PC-9 (cell line): ENCODE data around the gene DMRT1. TPM values are rescaled to one million over a fixed set of nuclear protein-coding genes. Genes with fewer than 3 reads are reported as not detected.

Experiments used
- BruUV-seq: library from RNA; stranded (reverse); fragments of 400-500 nt; replicated peaks from 2 replicates; lab custom pipeline; 2021; lab: Mats Ljungman, UMichigan
- CTCF ChIA-PET: fragments of 300-600 bp; sonication (Branson Sonifier 250); formaldehyde crosslinking; loops from one replicate; lab custom pipeline; 2022; ENCODE audit warnings: antibody characterized with exemption; lab: Charles Lee
- POLR2A ChIA-PET: fragments of 300-600 bp; sonication (Branson Sonifier 250); formaldehyde crosslinking; loops from one replicate; lab custom pipeline; 2022; ENCODE audit warnings: antibody characterized with exemption; ENCODE audit not compliant: unreplicated experiment; lab: Charles Lee
- DNase-seq, 2 experiments: peaks; one replicate each; pipeline versions ENCODE4 v3.0.0 to v3.0.0-alpha.2; 2015 to 2022; ENCODE audit warnings: mixed read lengths in 1 of 2
- H2AFZ ChIP-seq: fragments of 200-600 bp; sonication (generic); 2 replicates; pipeline ENCODE4 v1.8.1; 2017; ENCODE audit warnings: antibody characterized with exemption
- H3F3A ChIP-seq: fragments of 200-600 bp; sonication (generic); 2 replicates; pipeline ENCODE4 v1.8.1; 2017; ENCODE audit warnings: antibody characterized with exemption, mild to moderate bottlenecking, low read depth; ENCODE audit not compliant: insufficient read depth
- H3K27ac ChIP-seq: fragments of 200-600 bp; sonication (generic); 2 replicates; pipeline ENCODE4 v1.6.1; 2016; ENCODE audit warnings: mixed run types
- H3K27me3 ChIP-seq: fragments of 200-600 bp; sonication (generic); 2 replicates; pipeline ENCODE4 v1.6.1; 2016; ENCODE audit warnings: low read depth, mixed run types; ENCODE audit not compliant: insufficient read depth
- H3K36me3 ChIP-seq: fragments of 200-600 bp; sonication (generic); 2 replicates; pipeline ENCODE4 v1.6.1; 2016; ENCODE audit warnings: low read depth, mixed run types
- H3K4me1 ChIP-seq: fragments of 200-600 bp; sonication (generic); replicated peaks from 2 replicates; pipeline ENCODE4 v1.6.1; 2016; ENCODE audit warnings: mixed run types; ENCODE audit not compliant: insufficient read depth
- H3K4me2 ChIP-seq: fragments of 200-600 bp; sonication (generic); 2 replicates; pipeline ENCODE4 v1.6.1; 2017; ENCODE audit warnings: mixed run types
- H3K4me3 ChIP-seq: fragments of 200-600 bp; sonication (generic); 2 replicates; pipeline ENCODE4 v1.6.1; 2016; ENCODE audit warnings: mixed run types
- H3K79me2 ChIP-seq: fragments of 200-600 bp; sonication (generic); 2 replicates; pipeline ENCODE4 v1.6.1; 2017; ENCODE audit warnings: low read depth, mixed run types
- H3K9me2 ChIP-seq: fragments of 200-600 bp; sonication (generic); 2 replicates; pipeline ENCODE4 v1.8.1; 2017; ENCODE audit warnings: mild to moderate bottlenecking; ENCODE audit not compliant: insufficient read depth
- H3K9me3 ChIP-seq: fragments of 200-600 bp; sonication (generic); 2 replicates; pipeline ENCODE4 v1.8.1; 2016; ENCODE audit warnings: low read depth; ENCODE audit not compliant: insufficient read depth
- H4K20me1 ChIP-seq: fragments of 200-600 bp; sonication (generic); 2 replicates; pipeline ENCODE4 v1.8.1; 2017; ENCODE audit not compliant: insufficient read depth
- EZH2 ChIP-seq: fragments of 200-600 bp; sonication (generic); IDR thresholded peaks from 2 replicates; pipeline ENCODE4 v1.8.0; 2017; ENCODE audit warnings: antibody characterized with exemption, low read depth
- intact Hi-C: fragments of 100-400 bp; cut with micrococcal nuclease; formaldehyde crosslinking; loops from one replicate; pipeline ENCODE4 v1.10.0; 2022; ENCODE audit not compliant: unreplicated experiment
- total RNA-seq: library from RNA; stranded (reverse); gene quantifications from 2 replicates; pipeline ENCODE4 v1.2.3, GENCODE V29; 2021
- TF ChIP-seq, protein P1 (sequence below): fragments of 200-600 bp; sonication (generic); conservative IDR thresholded peaks from 2 replicates; pipeline ENCODE4 v1.6.1; 2017; ENCODE audit warnings: mixed run types, antibody characterized with exemption, mild to moderate bottlenecking, moderate library complexity

DMRT1 gene
- total RNA-seq, 1 experiment from 2014 or later = not detected

DNA sequence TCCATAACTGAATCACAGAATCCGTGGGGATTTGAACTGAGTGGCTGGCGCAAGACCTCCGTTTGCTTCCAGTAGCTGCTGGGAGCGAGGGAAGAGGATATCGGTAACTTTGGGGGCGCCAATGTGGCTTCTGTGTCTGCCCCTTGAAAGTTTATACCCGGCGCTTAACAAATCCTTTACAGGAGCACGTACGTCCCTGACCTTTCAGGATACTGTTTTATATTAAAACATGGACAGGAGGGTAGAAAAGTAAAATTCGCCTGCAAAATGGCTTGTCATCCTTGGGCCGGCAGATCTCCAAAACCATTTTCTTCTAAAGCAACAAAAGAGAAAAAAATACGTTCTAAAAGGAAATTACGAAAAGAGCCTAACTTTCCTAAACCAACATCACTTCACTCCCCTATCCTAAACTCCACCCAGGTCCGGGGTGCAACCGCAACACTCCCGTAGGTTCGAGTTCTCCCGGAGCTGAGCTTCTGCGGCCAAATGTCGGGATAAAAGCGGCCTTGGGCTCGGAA is 134.3 kb downstream of the DMRT1 start:
- no peak for DNase-seq
- Histone ChIP-seq H3K36me3 (no peaks in the 10 kb centered on the region), H3K27me3 (peaks cover 10% of the 10 kb centered on the region; the same call in 1 of the 2 replicates), H3K4me1 (no peaks in the 10 kb centered on the region), H3K9me3 (no peaks in the 10 kb centered on the region), H3K4me2 (no peak overlapping the region), H4K20me1 (no peaks in the 10 kb centered on the region), H3F3A (no peaks in the 10 kb centered on the region), H2AFZ (no peak overlapping the region), H3K9me2 (no peaks in the 10 kb centered on the region), H3K27ac (no peak overlapping the region), H3K79me2 (no peaks in the 10 kb centered on the region), H3K4me3 (no peak overlapping the region)
- TF ChIP-seq, protein P1, sequence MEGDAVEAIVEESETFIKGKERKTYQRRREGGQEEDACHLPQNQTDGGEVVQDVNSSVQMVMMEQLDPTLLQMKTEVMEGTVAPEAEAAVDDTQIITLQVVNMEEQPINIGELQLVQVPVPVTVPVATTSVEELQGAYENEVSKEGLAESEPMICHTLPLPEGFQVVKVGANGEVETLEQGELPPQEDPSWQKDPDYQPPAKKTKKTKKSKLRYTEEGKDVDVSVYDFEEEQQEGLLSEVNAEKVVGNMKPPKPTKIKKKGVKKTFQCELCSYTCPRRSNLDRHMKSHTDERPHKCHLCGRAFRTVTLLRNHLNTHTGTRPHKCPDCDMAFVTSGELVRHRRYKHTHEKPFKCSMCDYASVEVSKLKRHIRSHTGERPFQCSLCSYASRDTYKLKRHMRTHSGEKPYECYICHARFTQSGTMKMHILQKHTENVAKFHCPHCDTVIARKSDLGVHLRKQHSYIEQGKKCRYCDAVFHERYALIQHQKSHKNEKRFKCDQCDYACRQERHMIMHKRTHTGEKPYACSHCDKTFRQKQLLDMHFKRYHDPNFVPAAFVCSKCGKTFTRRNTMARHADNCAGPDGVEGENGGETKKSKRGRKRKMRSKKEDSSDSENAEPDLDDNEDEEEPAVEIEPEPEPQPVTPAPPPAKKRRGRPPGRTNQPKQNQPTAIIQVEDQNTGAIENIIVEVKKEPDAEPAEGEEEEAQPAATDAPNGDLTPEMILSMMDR = no peak
- no peak for TF ChIP-seq EZH2
- intact Hi-C loops = no loop called here
- POLR2A ChIA-PET = no interaction called here
- CTCF ChIA-PET = no interaction called here
- BruUV-seq = no TSS peak

DNA sequence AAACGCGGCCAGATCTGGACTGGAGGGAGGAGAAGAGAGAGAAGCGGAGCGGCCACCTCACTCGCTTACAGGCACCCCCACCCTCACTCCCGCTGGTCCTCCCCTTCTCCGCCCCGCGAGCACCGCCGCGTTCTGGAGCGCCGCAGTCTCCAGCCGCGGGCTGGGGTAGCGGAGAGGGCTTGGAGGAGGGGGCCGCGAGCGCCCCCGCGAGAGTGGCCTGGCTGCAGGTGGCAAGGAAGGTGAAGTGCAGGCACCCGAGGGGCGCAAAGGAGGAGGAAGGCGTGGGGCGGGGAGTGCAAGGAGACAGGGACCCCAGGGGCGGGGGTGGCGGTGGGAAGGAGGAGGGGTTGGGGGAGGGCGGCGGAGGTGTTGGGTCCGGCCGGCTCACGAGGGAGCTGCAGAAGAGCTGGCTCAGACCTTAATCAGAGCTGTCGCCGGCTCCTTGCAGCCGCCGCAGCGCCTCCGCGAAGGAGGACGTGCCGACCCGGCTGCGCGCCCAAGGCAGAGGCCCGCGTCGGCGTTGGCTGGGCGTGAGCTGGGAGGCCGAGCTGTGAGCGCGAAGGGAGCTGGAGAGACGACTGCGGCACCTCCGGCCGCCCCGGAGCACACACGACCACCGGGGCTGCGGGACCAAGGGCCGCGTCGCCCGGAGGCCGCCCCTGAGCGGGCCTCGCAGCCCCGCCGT is 134.9 kb downstream of the DMRT1 start, which contains the start of gene DMRT3:
TSS of gene DMRT3 (plus strand) at position 398 of the 685 bp plus-strand sequence. CDS start 347 bp downstream, outside the sequence.
- H2AFZ ChIP-seq = no peak within 1 kb of the TSS
- no peaks in the 10 kb centered on the region for H3F3A ChIP-seq
- no peak within 1 kb of the TSS for H3K4me3 ChIP-seq
- H4K20me1 ChIP-seq = no peaks in the 10 kb centered on the region
- no peak within 1 kb of the TSS for H3K27ac ChIP-seq
- ChIA-PET CTCF (no interaction called here), POLR2A (no interaction called here)
- no peaks in the 10 kb centered on the region for H3K79me2 ChIP-seq
- peaks cover 16% of the 10 kb centered on the region; the same call in 1 of the 2 replicates for H3K27me3 ChIP-seq
- DNase-seq = no peak
- TF ChIP-seq, protein P1 = no peak
- TF ChIP-seq EZH2 = no peak
- no peaks in the 10 kb centered on the region for H3K9me3 ChIP-seq
- H3K9me2 ChIP-seq = no peaks in the 10 kb centered on the region
- H3K36me3 ChIP-seq = no peaks in the 10 kb centered on the region
- no TSS peak for BruUV-seq
- intact Hi-C loops = no loop called here
- H3K4me1 ChIP-seq = no peaks in the 10 kb centered on the region
- H3K4me2 ChIP-seq = no peak within 1 kb of the TSS

DNA sequence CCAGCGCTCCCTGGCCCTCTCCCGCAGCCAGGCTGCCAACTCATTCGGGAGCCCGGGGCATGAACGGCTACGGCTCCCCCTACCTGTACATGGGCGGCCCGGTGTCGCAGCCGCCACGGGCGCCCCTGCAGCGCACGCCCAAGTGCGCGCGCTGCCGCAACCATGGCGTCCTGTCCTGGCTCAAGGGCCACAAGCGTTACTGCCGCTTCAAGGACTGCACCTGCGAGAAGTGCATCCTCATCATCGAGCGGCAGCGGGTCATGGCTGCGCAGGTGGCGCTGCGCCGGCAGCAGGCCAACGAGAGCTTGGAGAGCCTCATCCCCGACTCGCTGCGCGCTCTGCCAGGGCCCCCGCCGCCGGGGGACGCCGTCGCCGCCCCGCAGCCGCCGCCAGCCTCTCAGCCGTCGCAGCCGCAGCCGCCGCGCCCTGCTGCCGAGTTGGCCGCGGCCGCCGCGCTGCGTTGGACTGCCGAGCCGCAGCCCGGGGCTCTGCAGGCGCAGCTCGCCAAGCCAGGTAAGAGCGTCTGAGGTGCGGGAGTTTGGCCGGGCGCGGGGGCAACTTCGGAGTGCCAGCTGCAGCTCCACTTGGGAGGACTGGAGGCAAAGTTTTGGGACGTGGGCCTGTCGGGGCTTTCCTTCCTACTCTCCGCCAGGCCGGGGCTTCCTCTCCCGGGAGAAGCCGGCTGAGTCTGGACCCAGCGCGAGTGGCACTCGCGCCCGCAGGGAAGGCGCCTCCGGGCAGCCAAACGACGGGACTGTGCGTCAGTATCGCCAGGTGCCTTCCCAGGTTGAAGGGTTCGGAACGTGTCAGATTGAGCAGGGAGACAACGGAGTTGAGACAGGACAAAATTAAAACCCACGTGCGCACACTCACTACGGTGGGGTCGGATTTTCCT is 135.7 kb downstream of the DMRT1 start:
- H3K9me3 ChIP-seq = no peaks in the 10 kb centered on the region
- no peak overlapping the region for H3K4me2 ChIP-seq
- TF ChIP-seq, protein P1 = no peak
- TF ChIP-seq EZH2 = no peak
- H3K36me3 ChIP-seq = no peaks in the 10 kb centered on the region
- H3K27ac ChIP-seq = no peak overlapping the region
- H3K4me3 ChIP-seq = no peak overlapping the region
- BruUV-seq = no TSS peak
- ChIA-PET POLR2A (no interaction called here), CTCF (no interaction called here)
- intact Hi-C loops = no loop called here
- no peaks in the 10 kb centered on the region for H3K4me1 ChIP-seq
- H4K20me1 ChIP-seq = no peaks in the 10 kb centered on the region
- DNase-seq = no peak
- no peaks in the 10 kb centered on the region for H3K79me2 ChIP-seq
- H3K9me2 ChIP-seq = no peaks in the 10 kb centered on the region
- no peaks in the 10 kb centered on the region for H3F3A ChIP-seq
- H3K27me3 ChIP-seq = peaks cover 18% of the 10 kb centered on the region; the same call in 1 of the 2 replicates
- H2AFZ ChIP-seq = no peak overlapping the region
